Caco-2 (cell line): ENCODE data around the gene THEM4. TPM values are rescaled to one million over a fixed set of nuclear protein-coding genes. Genes with fewer than 3 reads are reported as not detected.

ENCODE experiments used
- BruUV-seq: library from RNA; stranded (reverse); fragments of 400-500 nt; replicated peaks from 2 replicates; lab custom pipeline; 2021; lab: Mats Ljungman, UMichigan
- CTCF ChIA-PET: fragments of 300-600 bp; sonication (Branson Sonifier 250); formaldehyde crosslinking; loops from one replicate; lab custom pipeline; 2022; ENCODE audit warnings: antibody characterized with exemption; lab: Charles Lee
- POLR2A ChIA-PET: fragments of 300-600 bp; sonication (Branson Sonifier 250); formaldehyde crosslinking; loops from one replicate; lab custom pipeline; 2022; ENCODE audit warnings: antibody characterized with exemption; lab: Charles Lee
- DNase-seq, 2 experiments: peaks; one replicate each; pipeline versions ENCODE4 v3.0.0 to v3.0.0-alpha.2; 2020 to 2022
- H3K27me3 ChIP-seq: replicated peaks from 2 replicates; pipeline ENCODE4 v1.6.0; 2011; ENCODE audit warnings: low read length; ENCODE audit not compliant: control insufficient read depth, insufficient read depth
- H3K36me3 ChIP-seq: 2 replicates; pipeline ENCODE4 v1.5.1; 2011; ENCODE audit warnings: low read length; ENCODE audit not compliant: control insufficient read depth, insufficient read depth
- H3K4me1 ChIP-seq: fragments of 250-450 bp; sonication (Bioruptor Pico); 2 replicates; pipeline ENCODE4 v1.5.1; 2020; ENCODE audit warnings: mild to moderate bottlenecking
- H3K4me3 ChIP-seq: 2 replicates; pipeline ENCODE4 v1.5.1; 2011; ENCODE audit warnings: low read depth, mild to moderate bottlenecking, control low read depth, low read length
- H3K9me3 ChIP-seq: fragments of 250-450 bp; sonication (Bioruptor Pico); 2 replicates; pipeline ENCODE4 v1.5.1; 2020; ENCODE audit warnings: mild to moderate bottlenecking, moderate library complexity
- H3K27ac Mint-ChIP-seq: one replicate; pipeline ENCODE4 v1.8.0; 2022; ENCODE audit warnings: mixed read lengths; ENCODE audit not compliant: unreplicated experiment
- H3K27me3 Mint-ChIP-seq: one replicate; pipeline ENCODE4 v1.8.0; 2022; ENCODE audit warnings: mixed read lengths; ENCODE audit not compliant: insufficient read depth, unreplicated experiment
- H3K36me3 Mint-ChIP-seq: one replicate; pipeline ENCODE4 v1.8.0; 2022; ENCODE audit warnings: mild to moderate bottlenecking, mixed read lengths; ENCODE audit not compliant: insufficient read depth, unreplicated experiment
- H3K4me1 Mint-ChIP-seq: one replicate; pipeline ENCODE4 v1.8.0; 2022; ENCODE audit warnings: low read depth, mixed read lengths; ENCODE audit not compliant: unreplicated experiment
- H3K4me3 Mint-ChIP-seq: one replicate; pipeline ENCODE4 v1.8.0; 2022; ENCODE audit warnings: mild to moderate bottlenecking, moderate library complexity, mixed read lengths; ENCODE audit not compliant: unreplicated experiment
- H3K9me3 Mint-ChIP-seq: one replicate; pipeline ENCODE4 v1.8.0; 2022; ENCODE audit warnings: mixed read lengths; ENCODE audit not compliant: unreplicated experiment
- CTCF ChIP-seq, 2 experiments: fragments of 200-600 bp in 1 of 2; IDR thresholded peaks; 1 replicate in 1 of 2; 2 replicates in 1 of 2; pipeline versions ENCODE4 v1.5.1 to v1.8.0; 2011 to 2022; ENCODE audit warnings: antibody characterized with exemption in 1 of 2, control low read depth in 1 of 2, inconsistent platforms in 1 of 2, low read depth in 1 of 2, low read length in 1 of 2, mild to moderate bottlenecking in 1 of 2, moderate library complexity in 1 of 2; ENCODE audit not compliant: insufficient read depth in 1 of 2, severe bottlenecking in 1 of 2, unreplicated experiment in 1 of 2
- intact Hi-C: fragments of 100-400 bp; cut with micrococcal nuclease; formaldehyde crosslinking; loops from one replicate; pipeline ENCODE4 v1.10.0; 2022; ENCODE audit not compliant: unreplicated experiment
- total RNA-seq: library from RNA; stranded (reverse); gene quantifications from 2 replicates; pipeline ENCODE4 v1.2.3, GENCODE V29; 2022

THEM4 gene
- total RNA-seq, 1 experiment from 2014 or later = 9.5 TPM

- peaks cover 20% of the 10 kb centered on the region for H3K4me1 ChIP-seq
- no peak overlapping the region for H3K27ac Mint-ChIP-seq
- peaks cover 15% of the 10 kb centered on the region for H3K36me3 Mint-ChIP-seq
- no peak for DNase-seq
- H3K36me3 ChIP-seq = no peaks in the 10 kb centered on the region; the same call in 1 of the 2 replicates
- intact Hi-C loops = loop anchor here (2.0 to 5.0 kb wide), 5 partner anchors 45 to 385 kb away; partner anchors contain the start of gene TDRKH
- BruUV-seq = no TSS peak
- H3K4me3 Mint-ChIP-seq = no peak overlapping the region
- TF ChIP-seq CTCF (IDR thresholded peaks at IDR 0.05; ENCODE audit: insufficient read depth in 1 of 2, low read depth in 1 of 2, low read length in 1 of 2, severe bottlenecking in 1 of 2, unreplicated experiment in 1 of 2) = no peak
- no peaks in the 10 kb centered on the region for H3K27me3 Mint-ChIP-seq
- no peak overlapping the region for H3K4me3 ChIP-seq
- POLR2A ChIA-PET = no interaction called here
- H3K4me1 Mint-ChIP-seq = peaks cover 26% of the 10 kb centered on the region
- H3K27me3 ChIP-seq = no peaks in the 10 kb centered on the region
- CTCF ChIA-PET = interaction anchor here (0.6 to 1.4 kb wide), 18 partner anchors 9 to 298 kb away, joined by 3 to 10 read pairs (median 4); partner anchors contain the start of genes MRPL9 and TUFT1
- H3K9me3 Mint-ChIP-seq = no peaks in the 10 kb centered on the region
- no peaks in the 10 kb centered on the region for H3K9me3 ChIP-seq
Observed at GRCh38 chr1:151837197-151837596, 72.1 kb downstream of the THEM4 start.

- TF ChIP-seq CTCF (IDR thresholded peaks at IDR 0.05; ENCODE audit: insufficient read depth in 1 of 2, low read depth in 1 of 2, low read length in 1 of 2, severe bottlenecking in 1 of 2, unreplicated experiment in 1 of 2) = no peak
- peaks cover 22% of the 10 kb centered on the region for H3K4me1 Mint-ChIP-seq
- ChIA-PET POLR2A (no interaction called here), CTCF (interaction anchor here (1.3 to 1.4 kb wide), 2 partner anchors 101 to 142 kb away, joined by 7 to 10 read pairs; no protein-coding TSS in a partner anchor)
- intact Hi-C loops = loop anchor here (5.0 kb wide), 4 partner anchors 43 to 383 kb away; partner anchors contain the start of gene TDRKH
- no TSS peak for BruUV-seq
- DNase-seq = no peak
- H3K27me3 ChIP-seq = no peaks in the 10 kb centered on the region
- H3K9me3 ChIP-seq = no peaks in the 10 kb centered on the region
- peaks cover 20% of the 10 kb centered on the region for H3K4me1 ChIP-seq
- H3K4me3 Mint-ChIP-seq = no peak overlapping the region
- H3K9me3 Mint-ChIP-seq = no peaks in the 10 kb centered on the region
- no peaks in the 10 kb centered on the region for H3K36me3 ChIP-seq
- H3K27me3 Mint-ChIP-seq = no peaks in the 10 kb centered on the region
- H3K36me3 Mint-ChIP-seq = peaks cover 15% of the 10 kb centered on the region
- peak overlapping the region; percentile 45 for H3K27ac Mint-ChIP-seq
- no peak overlapping the region for H3K4me3 ChIP-seq
Observed at GRCh38 chr1:151835596-151835995, 73.7 kb downstream of the THEM4 start.

GRCh38 chr1:151834239-151834638, 75.1 kb downstream of the THEM4 start:
- no TSS peak for BruUV-seq
- no peaks in the 10 kb centered on the region for H3K27me3 Mint-ChIP-seq
- CTCF ChIA-PET = no interaction called here
- H3K27ac Mint-ChIP-seq = no peak overlapping the region
- H3K4me1 Mint-ChIP-seq = peaks cover 27% of the 10 kb centered on the region
- H3K27me3 ChIP-seq = no peaks in the 10 kb centered on the region
- H3K9me3 ChIP-seq = no peaks in the 10 kb centered on the region
- peaks cover 20% of the 10 kb centered on the region for H3K4me1 ChIP-seq
- H3K36me3 ChIP-seq = no peaks in the 10 kb centered on the region
- no peak for TF ChIP-seq CTCF (IDR thresholded peaks at IDR 0.05; ENCODE audit: insufficient read depth in 1 of 2, low read depth in 1 of 2, low read length in 1 of 2, severe bottlenecking in 1 of 2, unreplicated experiment in 1 of 2)
- H3K36me3 Mint-ChIP-seq = peaks cover 12% of the 10 kb centered on the region
- POLR2A ChIA-PET = no interaction called here
- no peak overlapping the region for H3K4me3 ChIP-seq
- no peaks in the 10 kb centered on the region for H3K9me3 Mint-ChIP-seq
- no peak overlapping the region for H3K4me3 Mint-ChIP-seq
- intact Hi-C loops = no loop called here
- DNase-seq = no peak
